Measurements from ENCODE around the gene HNRNPC. TPM values are rescaled to one million over a fixed set of nuclear protein-coding genes. Genes with fewer than 3 reads are reported as not detected.

The HNRNPC gene
- polyA plus RNA-seq, 2 of the 4 experiments (the other 2 are of a cell fraction), result 1,057 to 1,069 TPM

Other genes with a start within 250 kb of the HNRNPC start
- 6.8 and 8.8 TPM in 2 replicates for gene NDRG2, start 244.4 kb downstream of the HNRNPC start, polyA plus RNA-seq (2011; rRNA removed)
- gene NDRG2, start 244.4 kb downstream of the HNRNPC start, polyA plus RNA-seq (2017; fragmentation: RNase III; extraction: RNeasy Plus Mini Kit Qiagen cat#74134 plus additional on column Dnase treatment), result 3.6 to 4.7 TPM (median 4.1 TPM) in 3 replicates
- gene TPPP2, start 239.2 kb downstream of the HNRNPC start, polyA plus RNA-seq (2011; rRNA removed), result not detected in 2 replicates
- not detected in 3 replicates for gene TPPP2, start 239.2 kb downstream of the HNRNPC start, polyA plus RNA-seq (2017; fragmentation: RNase III; extraction: RNeasy Plus Mini Kit Qiagen cat#74134 plus additional on column Dnase treatment)
- gene RNASE13, start 234.6 kb downstream of the HNRNPC start, polyA plus RNA-seq (2011; rRNA removed), result not detected in 2 replicates
- gene RNASE13, start 234.6 kb downstream of the HNRNPC start, polyA plus RNA-seq (2017; fragmentation: RNase III; extraction: RNeasy Plus Mini Kit Qiagen cat#74134 plus additional on column Dnase treatment), result not detected in 3 replicates
- gene RNASE7, start 227.1 kb downstream of the HNRNPC start, polyA plus RNA-seq (2011; rRNA removed), result not detected in 2 replicates
- gene RNASE7, start 227.1 kb downstream of the HNRNPC start, polyA plus RNA-seq (2017; fragmentation: RNase III; extraction: RNeasy Plus Mini Kit Qiagen cat#74134 plus additional on column Dnase treatment), result not detected in 3 replicates
- not detected in 2 replicates for gene RNASE8, start 211.6 kb downstream of the HNRNPC start, polyA plus RNA-seq (2011; rRNA removed)
- gene RNASE8, start 211.6 kb downstream of the HNRNPC start, polyA plus RNA-seq (2017; fragmentation: RNase III; extraction: RNeasy Plus Mini Kit Qiagen cat#74134 plus additional on column Dnase treatment), result not detected in 3 replicates
- 7.8 and 12.9 TPM in 2 replicates for gene ARHGEF40, start 199.1 kb downstream of the HNRNPC start, polyA plus RNA-seq (2011; rRNA removed)
- 7.9 to 9.9 TPM (median 9.6 TPM) in 3 replicates for gene ARHGEF40, start 199.1 kb downstream of the HNRNPC start, polyA plus RNA-seq (2017; fragmentation: RNase III; extraction: RNeasy Plus Mini Kit Qiagen cat#74134 plus additional on column Dnase treatment)
- 17.3 and 18.5 TPM in 2 replicates for gene ZNF219, start 170.8 kb downstream of the HNRNPC start, polyA plus RNA-seq (2011; rRNA removed)
- 21.5 to 31.0 TPM (median 29.8 TPM) in 3 replicates for gene ZNF219, start 170.8 kb downstream of the HNRNPC start, polyA plus RNA-seq (2017; fragmentation: RNase III; extraction: RNeasy Plus Mini Kit Qiagen cat#74134 plus additional on column Dnase treatment)
- 0.81 and 1.0 TPM in 2 replicates for gene TMEM253, start 168.4 kb downstream of the HNRNPC start, polyA plus RNA-seq (2011; rRNA removed)
- gene TMEM253, start 168.4 kb downstream of the HNRNPC start, polyA plus RNA-seq (2017; fragmentation: RNase III; extraction: RNeasy Plus Mini Kit Qiagen cat#74134 plus additional on column Dnase treatment), result 0.54 to 0.83 TPM (median 0.64 TPM) in 3 replicates
- gene OR5AU1, start 113.4 kb downstream of the HNRNPC start, polyA plus RNA-seq (2011; rRNA removed), result not detected in 2 replicates
- not detected in 3 replicates for gene OR5AU1, start 113.4 kb downstream of the HNRNPC start, polyA plus RNA-seq (2017; fragmentation: RNase III; extraction: RNeasy Plus Mini Kit Qiagen cat#74134 plus additional on column Dnase treatment)
- gene RPGRIP1, start 10.6 kb upstream of the HNRNPC start, polyA plus RNA-seq (2011; rRNA removed), result 0.87 and 1.5 TPM in 2 replicates
- gene RPGRIP1, start 10.6 kb upstream of the HNRNPC start, polyA plus RNA-seq (2017; fragmentation: RNase III; extraction: RNeasy Plus Mini Kit Qiagen cat#74134 plus additional on column Dnase treatment), result 0.26 to 0.37 TPM (median 0.26 TPM) in 3 replicates
- 121 and 129 TPM in 2 replicates for gene SUPT16H, start 114.6 kb upstream of the HNRNPC start, polyA plus RNA-seq (2011; rRNA removed)
- gene SUPT16H, start 114.6 kb upstream of the HNRNPC start, polyA plus RNA-seq (2017; fragmentation: RNase III; extraction: RNeasy Plus Mini Kit Qiagen cat#74134 plus additional on column Dnase treatment), result 126 to 138 TPM (median 131 TPM) in 3 replicates
- gene CHD8, start 186.7 kb upstream of the HNRNPC start, polyA plus RNA-seq (2011; rRNA removed), result 28.5 and 50.4 TPM in 2 replicates
- 35.2 to 37.8 TPM (median 36.8 TPM) in 3 replicates for gene CHD8, start 186.7 kb upstream of the HNRNPC start, polyA plus RNA-seq (2017; fragmentation: RNase III; extraction: RNeasy Plus Mini Kit Qiagen cat#74134 plus additional on column Dnase treatment)
- gene RAB2B, start 207.5 kb upstream of the HNRNPC start, polyA plus RNA-seq (2011; rRNA removed), result 37.5 and 41.3 TPM in 2 replicates
- 15.8 to 19.8 TPM (median 18.4 TPM) in 3 replicates for gene RAB2B, start 207.5 kb upstream of the HNRNPC start, polyA plus RNA-seq (2017; fragmentation: RNase III; extraction: RNeasy Plus Mini Kit Qiagen cat#74134 plus additional on column Dnase treatment)
- 76.4 and 80.3 TPM in 2 replicates for gene TOX4, start 207.8 kb upstream of the HNRNPC start, polyA plus RNA-seq (2011; rRNA removed)
- 41.1 to 48.3 TPM (median 41.4 TPM) in 3 replicates for gene TOX4, start 207.8 kb upstream of the HNRNPC start, polyA plus RNA-seq (2017; fragmentation: RNase III; extraction: RNeasy Plus Mini Kit Qiagen cat#74134 plus additional on column Dnase treatment)
- 103 and 118 TPM in 2 replicates for gene METTL3, start 241.9 kb upstream of the HNRNPC start, polyA plus RNA-seq (2011; rRNA removed)
- 63.2 to 66.3 TPM (median 65.2 TPM) in 3 replicates for gene METTL3, start 241.9 kb upstream of the HNRNPC start, polyA plus RNA-seq (2017; fragmentation: RNase III; extraction: RNeasy Plus Mini Kit Qiagen cat#74134 plus additional on column Dnase treatment)